ENCODE measurements around the gene CD59. TPM values are rescaled to one million over a fixed set of nuclear protein-coding genes. Genes with fewer than 3 reads are reported as not detected.

CD59 gene
- total RNA-seq, 2 experiments from 2014 or later: 97.2 to 97.4 TPM

DNA sequence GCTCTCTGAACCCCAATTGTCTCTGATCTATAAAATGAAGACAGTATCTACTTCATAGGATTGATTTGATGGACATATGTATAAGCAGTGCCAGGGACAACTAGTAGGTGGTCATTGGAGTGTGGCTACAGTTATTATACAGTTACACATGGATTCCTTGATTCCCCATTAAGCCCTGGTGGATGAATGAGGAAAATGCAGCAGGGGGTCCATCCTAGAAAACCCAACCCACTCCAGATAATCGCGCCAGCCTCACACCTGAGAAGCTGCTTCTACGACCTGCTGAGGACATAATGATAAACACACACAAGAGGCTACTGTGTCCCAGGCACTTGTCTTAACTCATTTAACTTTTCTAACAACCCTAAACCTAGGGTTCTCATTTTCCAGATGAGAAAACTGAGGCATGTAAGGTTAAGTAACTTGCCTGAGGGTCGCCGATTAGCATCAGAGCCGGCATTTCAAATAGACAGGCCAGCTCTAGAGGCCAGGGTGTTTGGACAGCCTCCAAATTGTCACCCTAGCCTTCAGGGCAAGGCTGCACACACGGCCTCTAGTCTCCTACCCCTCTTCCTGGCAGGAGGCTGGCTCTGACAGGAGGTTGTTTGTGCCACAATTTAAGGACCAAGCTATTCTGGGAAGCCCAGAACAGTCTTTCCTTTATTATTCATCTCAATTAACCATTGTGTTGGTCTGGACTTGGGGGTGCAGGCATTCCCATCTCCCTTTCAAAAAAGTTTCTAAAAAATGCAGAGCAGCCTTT is 31.8 kb downstream of the CD59 start:
- Mint-ChIP-seq H3K27ac (no peak overlapping the region), H3K4me3 (no peak overlapping the region), H3K27me3 (peaks cover 5% of the 10 kb centered on the region), H3K9me3 (no peaks in the 10 kb centered on the region), H3K4me1 (peaks cover 27% of the 10 kb centered on the region), H3K36me3 (ENCODE audit: low read depth) (peaks cover 13% of the 10 kb centered on the region)
- POLR2A ChIA-PET: interaction anchor here (0.7 kb wide), 1 partner anchor 12 kb away, joined by 3 read pairs; no protein-coding TSS in a partner anchor
- CTCF ChIA-PET: interaction anchor here (0.9 to 4.7 kb wide), 3 partner anchors 9 to 13 kb away, joined by 3 to 22 read pairs (median 3); no protein-coding TSS in a partner anchor
- no peak for DNase-seq

DNA sequence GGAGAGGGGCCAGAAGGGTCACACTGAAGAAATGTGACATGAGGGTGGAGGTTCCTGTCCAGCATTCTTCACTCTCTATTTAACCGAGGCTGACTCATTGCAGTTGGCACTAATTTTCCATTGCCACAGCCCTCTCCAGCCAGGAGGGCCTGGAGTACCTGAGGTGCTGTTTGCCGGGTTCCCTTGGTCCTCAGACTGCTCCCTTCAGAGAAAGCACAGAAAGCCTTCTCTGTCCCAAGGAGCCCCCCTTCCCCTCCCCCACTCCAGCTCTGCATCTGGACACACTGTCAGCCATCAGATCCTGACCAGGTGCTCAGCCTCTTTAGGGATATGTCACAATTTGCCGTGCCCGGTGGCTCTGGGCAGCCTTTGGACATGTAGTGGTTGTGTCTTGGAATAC is 32.4 kb downstream of the CD59 start:
- Mint-ChIP-seq H3K36me3 (ENCODE audit: low read depth) (peaks cover 7% of the 10 kb centered on the region), H3K9me3 (no peaks in the 10 kb centered on the region), H3K4me1 (peaks cover 30% of the 10 kb centered on the region), H3K4me3 (no peak overlapping the region), H3K27ac (no peak overlapping the region), H3K27me3 (peaks cover 5% of the 10 kb centered on the region)
- DNase-seq: no peak
- ChIA-PET POLR2A (no interaction called here), CTCF (interaction anchor here (4.7 kb wide), 1 partner anchor 12 kb away, joined by 22 read pairs; no protein-coding TSS in a partner anchor)

DNA sequence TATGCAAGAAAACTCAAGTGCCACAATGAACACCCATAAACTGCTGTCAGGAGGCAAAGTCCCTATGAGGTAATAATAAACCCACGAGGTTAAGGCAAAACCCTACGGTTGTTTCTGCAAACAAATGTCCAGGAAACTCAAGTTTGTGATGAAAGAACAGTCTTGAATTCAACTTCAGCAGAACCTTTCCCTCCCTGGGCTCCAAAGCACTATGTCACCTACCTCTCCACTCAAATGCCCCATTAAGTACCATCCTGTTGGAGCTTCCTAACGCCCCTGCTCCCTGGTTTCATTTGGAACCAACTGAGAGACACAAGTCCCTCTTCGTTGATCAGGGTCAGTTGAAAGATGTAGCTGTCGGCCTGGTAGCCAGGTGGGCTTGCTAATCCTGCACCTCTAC is 33.0 kb downstream of the CD59 start:
- H3K27ac Mint-ChIP-seq: no peak overlapping the region
- H3K4me3 Mint-ChIP-seq: no peak overlapping the region
- peaks cover 5% of the 10 kb centered on the region for H3K36me3 Mint-ChIP-seq (ENCODE audit: low read depth)
- DNase-seq: no peak
- peaks cover 7% of the 10 kb centered on the region for H3K27me3 Mint-ChIP-seq
- POLR2A ChIA-PET: no interaction called here
- no peaks in the 10 kb centered on the region for H3K9me3 Mint-ChIP-seq
- CTCF ChIA-PET: no interaction called here
- peaks cover 30% of the 10 kb centered on the region for H3K4me1 Mint-ChIP-seq

DNA sequence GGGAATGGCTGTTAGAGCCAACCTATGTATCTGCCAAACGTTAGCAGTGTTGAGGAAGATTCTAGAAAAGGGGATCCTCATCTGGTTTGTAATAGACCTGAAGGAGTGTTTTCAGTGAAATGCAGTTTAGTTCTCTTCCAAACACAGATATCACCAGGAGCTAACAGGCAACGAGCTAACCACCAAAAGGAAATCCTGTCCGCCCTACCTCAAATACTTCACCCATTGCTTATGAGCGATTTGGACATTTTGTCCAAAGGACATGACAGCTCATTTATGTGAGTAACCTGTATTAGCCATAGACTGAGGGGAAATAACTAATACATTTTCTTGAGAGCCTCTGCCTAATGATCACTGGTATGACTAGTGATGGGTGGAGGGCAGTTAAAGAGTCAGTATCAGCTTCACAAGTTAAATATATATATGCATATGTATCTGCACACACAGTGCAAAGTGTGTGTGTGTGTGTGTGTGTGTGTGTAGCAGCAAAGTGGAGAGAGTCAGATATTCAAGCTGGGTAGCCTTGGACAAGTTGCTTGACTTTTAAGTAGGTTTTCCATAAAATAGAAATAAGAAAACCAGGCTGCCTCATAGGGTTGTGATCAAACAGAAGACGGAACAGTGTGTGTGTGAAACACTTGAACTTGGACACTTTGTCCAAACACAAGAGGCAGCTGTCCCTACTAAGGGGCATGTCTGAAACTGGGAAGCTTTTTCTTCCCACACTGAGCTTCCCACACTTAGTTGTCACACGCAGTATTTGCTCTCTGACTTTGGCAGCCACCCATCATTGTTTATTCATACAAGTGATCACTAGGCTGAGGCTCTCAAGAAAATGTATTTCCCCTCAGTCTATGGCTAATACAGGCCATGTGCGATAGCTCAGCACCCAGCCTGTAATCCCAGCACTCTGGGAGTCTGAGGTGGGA is 34.7 kb downstream of the CD59 start:
- H3K27ac Mint-ChIP-seq: peak overlapping the region; percentile 74
- peaks cover 29% of the 10 kb centered on the region for H3K4me1 Mint-ChIP-seq
- DNase-seq: no peak
- peaks cover 3% of the 10 kb centered on the region for H3K36me3 Mint-ChIP-seq (ENCODE audit: low read depth)
- no peaks in the 10 kb centered on the region for H3K9me3 Mint-ChIP-seq
- POLR2A ChIA-PET: no interaction called here
- H3K4me3 Mint-ChIP-seq: peak overlapping the region; percentile 89
- H3K27me3 Mint-ChIP-seq: peaks cover 21% of the 10 kb centered on the region
- CTCF ChIA-PET: interaction anchor here (1.0 to 1.6 kb wide), 2 partner anchors 34 to 35 kb away, joined by 3 to 4 read pairs; no protein-coding TSS in a partner anchor

DNA sequence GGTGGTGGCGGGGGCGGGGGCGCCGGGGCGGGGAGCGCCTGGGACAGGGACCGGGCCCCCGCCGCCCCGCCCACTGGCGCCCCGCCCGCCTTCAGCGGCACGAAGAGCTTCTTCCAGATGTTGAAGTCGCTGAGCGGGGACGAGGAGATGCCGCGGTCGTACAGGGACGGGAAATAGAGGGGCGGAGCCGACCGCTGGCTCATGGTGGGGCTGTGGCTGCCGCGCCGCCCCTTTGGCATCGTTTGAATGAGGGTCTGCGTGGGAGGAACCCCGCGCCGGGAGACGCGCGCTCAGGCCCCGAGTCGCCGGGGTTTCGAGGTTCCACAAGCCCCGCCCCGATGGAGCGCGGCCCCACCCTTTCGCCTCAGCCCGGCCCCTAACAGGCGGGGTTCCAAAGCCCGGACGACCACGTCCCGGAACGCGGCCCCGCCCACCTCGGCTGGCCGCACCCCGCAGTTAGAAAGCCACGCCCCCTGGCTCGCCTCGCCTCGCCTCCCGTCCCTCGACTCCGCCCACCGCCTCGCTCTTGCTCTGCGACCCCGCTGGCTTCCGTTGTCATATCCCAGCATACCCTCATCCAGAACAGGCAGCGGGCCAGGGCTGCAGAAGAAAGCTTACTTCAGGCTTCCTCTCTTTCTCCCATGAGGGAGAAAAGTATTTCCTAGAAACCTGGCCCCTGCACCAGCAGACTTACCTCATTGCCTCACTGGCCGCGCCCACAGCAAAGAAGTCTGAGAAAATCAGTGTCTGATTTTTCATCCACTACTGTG is 35.5 kb downstream of the CD59 start, which contains the start of gene C11orf91:
TSS of gene C11orf91 (minus strand) at position 325 of the 770 bp plus-strand sequence. CDS start at position 239, 86 bp downstream.
- peaks cover 29% of the 10 kb centered on the region for H3K27me3 Mint-ChIP-seq
- DNase-seq: peak; percentile 90
- H3K27ac Mint-ChIP-seq: peak within 1 kb of the TSS; percentile 74
- no peaks in the 10 kb centered on the region for H3K9me3 Mint-ChIP-seq
- H3K4me3 Mint-ChIP-seq: peak within 1 kb of the TSS; percentile 89
- no peaks in the 10 kb centered on the region for H3K36me3 Mint-ChIP-seq (ENCODE audit: low read depth)
- ChIA-PET CTCF (interaction anchor here (1.0 kb wide), 1 partner anchor 8 kb away, joined by 3 read pairs; no protein-coding TSS in a partner anchor), POLR2A (interaction anchor here (0.6 kb wide), 1 partner anchor 74 kb away, joined by 3 read pairs; the partner anchor contains the start of gene FBXO3)
- peaks cover 25% of the 10 kb centered on the region for H3K4me1 Mint-ChIP-seq

DNA sequence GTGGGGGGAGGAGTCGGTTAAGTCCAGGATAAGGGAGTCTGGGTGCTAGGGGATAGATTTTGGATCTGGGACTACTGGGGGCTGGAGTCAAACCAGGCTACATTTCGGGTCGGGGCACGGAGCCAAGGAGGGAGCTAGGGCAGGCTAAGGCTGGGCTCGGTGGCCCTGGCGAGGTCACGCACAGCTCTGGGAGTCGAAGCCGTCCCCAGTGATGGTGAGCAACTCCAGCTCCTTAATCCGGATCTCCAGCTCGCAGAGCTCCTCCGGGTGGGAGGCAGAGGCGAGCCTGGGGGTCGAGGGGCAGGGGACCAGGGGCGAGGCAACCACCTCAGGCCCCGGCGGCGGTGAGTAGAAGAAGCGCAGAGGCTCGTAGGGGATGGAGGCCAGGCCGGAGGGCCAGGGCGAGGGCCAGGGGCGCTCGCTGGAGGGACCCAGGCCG is 36.1 kb downstream of the CD59 start:
- ChIA-PET CTCF (interaction anchor here (1.0 to 1.2 kb wide), 3 partner anchors 9 to 16 kb away, joined by 3 read pairs; no protein-coding TSS in a partner anchor), POLR2A (interaction anchor here (0.6 kb wide), 1 partner anchor 74 kb away, joined by 3 read pairs; the partner anchor contains the start of gene FBXO3)
- H3K4me3 Mint-ChIP-seq: peak overlapping the region; percentile 69
- no peaks in the 10 kb centered on the region for H3K36me3 Mint-ChIP-seq (ENCODE audit: low read depth)
- H3K27ac Mint-ChIP-seq: peak overlapping the region; percentile 63
- peaks cover 29% of the 10 kb centered on the region for H3K27me3 Mint-ChIP-seq
- no peak for DNase-seq
- H3K9me3 Mint-ChIP-seq: no peaks in the 10 kb centered on the region
- H3K4me1 Mint-ChIP-seq: peaks cover 25% of the 10 kb centered on the region

DNA sequence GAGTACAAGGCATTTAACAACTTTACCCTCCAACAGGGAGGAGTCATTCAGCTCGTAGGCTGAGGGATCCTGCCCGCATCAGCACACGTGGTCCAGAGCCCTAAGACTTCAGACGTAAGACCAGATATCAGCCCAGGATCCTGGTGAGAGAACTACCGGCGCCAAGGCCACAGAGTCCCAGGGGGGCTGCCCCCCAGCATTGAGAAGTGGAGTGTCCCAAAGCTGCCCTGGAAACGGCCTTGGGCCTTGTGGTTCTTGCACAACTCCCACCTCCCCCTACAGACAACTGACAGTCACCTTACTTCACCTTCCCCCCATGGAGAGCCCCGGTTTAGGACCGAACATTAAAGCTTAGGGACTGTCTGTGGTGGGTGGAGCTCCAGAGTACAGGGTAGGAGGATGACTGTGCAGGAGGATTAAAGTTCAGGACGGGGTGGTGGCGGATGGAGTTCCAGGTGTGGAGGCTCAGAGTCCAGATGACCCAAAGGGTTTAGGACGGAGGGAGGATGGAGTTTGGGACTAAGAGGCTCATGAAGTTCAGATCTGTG is 36.6 kb downstream of the CD59 start:
- Mint-ChIP-seq H3K4me3 (peak overlapping the region; percentile 69), H3K9me3 (no peaks in the 10 kb centered on the region), H3K4me1 (peaks cover 25% of the 10 kb centered on the region), H3K36me3 (ENCODE audit: low read depth) (no peaks in the 10 kb centered on the region), H3K27ac (peak overlapping the region; percentile 63), H3K27me3 (peaks cover 29% of the 10 kb centered on the region)
- ChIA-PET POLR2A (no interaction called here), CTCF (interaction anchor here (1.0 to 1.2 kb wide), 3 partner anchors 9 to 16 kb away, joined by 3 read pairs; no protein-coding TSS in a partner anchor)
- no peak for DNase-seq

DNA sequence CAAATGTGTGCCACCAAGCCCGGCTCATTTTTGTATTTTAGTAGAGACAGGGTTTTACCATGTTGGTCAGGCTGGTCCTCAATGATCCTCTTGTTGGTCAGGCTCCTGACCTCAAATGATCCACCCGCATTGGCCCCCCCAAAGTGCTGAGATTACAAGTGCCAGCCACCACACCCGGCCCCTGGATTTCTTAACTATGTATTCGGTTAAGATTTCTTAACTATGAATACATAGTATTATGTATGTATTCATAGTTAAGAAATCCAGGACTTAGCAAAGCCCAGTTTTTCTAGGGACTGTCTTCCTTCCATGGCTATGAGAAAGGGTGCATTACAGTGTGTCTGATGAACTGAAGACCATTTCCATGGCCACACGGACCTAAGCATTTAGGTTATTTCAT is 37.3 kb downstream of the CD59 start:
- Mint-ChIP-seq H3K9me3 (no peaks in the 10 kb centered on the region), H3K36me3 (ENCODE audit: low read depth) (no peaks in the 10 kb centered on the region), H3K4me3 (no peak overlapping the region), H3K27ac (no peak overlapping the region), H3K4me1 (peaks cover 25% of the 10 kb centered on the region), H3K27me3 (peaks cover 29% of the 10 kb centered on the region)
- CTCF ChIA-PET: interaction anchor here (1.2 kb wide), 1 partner anchor 17 kb away, joined by 3 read pairs; no protein-coding TSS in a partner anchor
- POLR2A ChIA-PET: no interaction called here
- DNase-seq: no peak

DNA sequence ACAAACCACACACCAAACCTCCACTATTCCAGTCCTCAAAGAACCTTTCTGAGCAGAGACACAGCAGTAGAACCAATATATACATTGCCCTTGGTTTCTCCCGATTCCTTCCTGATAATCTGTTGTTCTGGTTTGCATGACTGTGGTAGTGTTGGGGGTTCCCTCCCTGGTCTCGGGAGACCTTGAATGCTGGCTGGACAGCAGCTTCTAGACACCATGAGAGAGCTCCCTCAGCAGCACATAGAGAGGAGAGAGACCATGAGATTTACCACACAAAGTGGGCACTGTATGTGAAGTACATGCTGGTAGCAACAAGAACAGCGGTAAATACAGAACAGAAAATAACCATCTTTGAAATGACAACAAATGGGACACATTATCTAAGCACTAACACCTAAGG is 38.2 kb downstream of the CD59 start:
- H3K4me1 Mint-ChIP-seq: peaks cover 25% of the 10 kb centered on the region
- no peak overlapping the region for H3K4me3 Mint-ChIP-seq
- H3K27me3 Mint-ChIP-seq: peaks cover 29% of the 10 kb centered on the region
- no peaks in the 10 kb centered on the region for H3K9me3 Mint-ChIP-seq
- no peak for DNase-seq
- POLR2A ChIA-PET: no interaction called here
- H3K36me3 Mint-ChIP-seq (ENCODE audit: low read depth): no peaks in the 10 kb centered on the region
- CTCF ChIA-PET: no interaction called here
- H3K27ac Mint-ChIP-seq: no peak overlapping the region

DNA sequence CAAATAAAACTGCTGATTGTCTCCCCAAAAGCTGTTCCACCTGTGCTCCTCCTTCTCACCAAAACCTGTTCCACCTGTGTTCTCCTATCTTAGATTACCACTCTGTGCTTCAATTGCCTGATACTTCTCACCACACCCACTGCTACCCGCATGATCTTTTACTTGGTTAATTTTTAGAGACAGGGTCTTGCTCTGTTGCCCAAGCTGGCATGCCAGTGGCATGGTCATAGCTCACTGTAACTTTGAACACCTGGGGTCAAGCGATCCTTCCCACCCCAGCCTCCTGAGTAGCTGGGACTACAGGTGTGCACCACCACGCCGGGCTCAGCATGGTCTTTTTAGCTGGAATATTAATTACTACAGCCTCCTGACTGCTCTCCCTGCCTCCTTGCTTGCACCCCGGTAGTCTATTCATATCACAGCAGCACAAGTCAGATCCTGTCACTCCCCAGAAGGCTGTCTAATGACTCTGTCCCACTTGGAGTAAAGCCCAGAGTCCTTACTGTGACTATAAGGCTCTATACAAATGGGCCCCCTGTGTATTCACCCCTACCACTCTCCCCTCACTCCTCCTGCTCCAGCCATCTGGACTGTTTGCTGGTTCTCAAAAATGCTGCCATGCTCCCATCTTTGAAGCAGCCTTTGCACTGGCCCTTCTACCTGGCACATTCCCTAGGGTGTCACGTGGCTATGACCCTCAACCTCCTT is 39.1 kb downstream of the CD59 start:
- DNase-seq: no peak
- ChIA-PET CTCF (interaction anchor here (0.6 kb wide), 1 partner anchor 44 kb away, joined by 3 read pairs; no protein-coding TSS in a partner anchor), POLR2A (no interaction called here)
- Mint-ChIP-seq H3K27ac (no peak overlapping the region), H3K27me3 (peaks cover 29% of the 10 kb centered on the region), H3K4me3 (no peak overlapping the region), H3K9me3 (no peaks in the 10 kb centered on the region), H3K4me1 (peaks cover 24% of the 10 kb centered on the region), H3K36me3 (ENCODE audit: low read depth) (no peaks in the 10 kb centered on the region)

DNA sequence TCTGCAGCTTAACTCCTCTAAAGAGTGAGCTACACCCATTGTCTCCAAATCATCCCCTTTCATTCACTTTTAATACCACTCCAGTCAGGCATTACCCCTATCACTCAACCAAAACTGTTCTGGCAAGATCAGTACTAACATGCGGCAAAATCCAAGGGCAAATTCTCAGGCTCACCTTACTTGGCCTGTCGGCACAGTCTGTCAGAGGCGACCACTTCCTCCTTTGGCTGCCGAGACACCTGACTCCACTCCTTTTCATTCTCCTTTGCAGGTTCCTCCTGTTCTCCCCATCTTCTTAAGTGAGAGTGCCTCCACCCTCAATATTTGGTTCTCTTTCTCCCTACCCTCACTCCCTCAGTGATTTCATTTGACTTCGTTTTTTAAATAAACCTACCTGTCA is 39.8 kb downstream of the CD59 start:
- POLR2A ChIA-PET: no interaction called here
- H3K27me3 Mint-ChIP-seq: peaks cover 27% of the 10 kb centered on the region
- CTCF ChIA-PET: no interaction called here
- H3K36me3 Mint-ChIP-seq (ENCODE audit: low read depth): no peaks in the 10 kb centered on the region
- no peak for DNase-seq
- no peak overlapping the region for H3K4me3 Mint-ChIP-seq
- H3K4me1 Mint-ChIP-seq: peaks cover 21% of the 10 kb centered on the region
- no peaks in the 10 kb centered on the region for H3K9me3 Mint-ChIP-seq
- no peak overlapping the region for H3K27ac Mint-ChIP-seq
